CD4-positive, alpha-beta T cell treated with Interleukin-4 for 4 hours (primary cell): ENCODE data around the gene FGFBP1.

ENCODE experiments used
- DNase-seq: peaks from one replicate; pipeline ENCODE4 v3.0.0-alpha.2; 2020

FGFBP1 gene

DNA sequence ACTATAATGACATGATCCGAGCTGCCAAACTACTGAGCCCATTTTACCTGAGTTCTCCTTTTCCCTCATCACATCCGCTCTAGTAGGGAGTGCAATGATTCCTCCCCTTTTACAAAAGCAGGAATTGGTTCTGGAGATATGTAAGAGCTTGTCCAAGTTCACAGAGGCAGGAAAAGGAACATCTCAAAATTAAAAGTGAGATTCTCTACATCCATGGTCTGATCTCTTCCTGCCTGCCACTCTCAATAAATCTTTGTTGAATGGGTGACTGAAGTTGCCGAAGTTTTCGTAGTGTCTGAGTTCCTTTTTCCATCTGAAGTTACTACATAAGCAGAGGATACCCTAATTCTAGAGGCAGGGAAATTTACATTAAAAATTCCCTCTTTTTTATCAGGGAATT, at the start of gene FGFBP1:
Gene FGFBP1, minus strand, starts transcription at position 101 of the 400 bp plus-strand sequence. CDS start 2,108 bp downstream, outside the sequence.
- DNase-seq = no peak

DNA sequence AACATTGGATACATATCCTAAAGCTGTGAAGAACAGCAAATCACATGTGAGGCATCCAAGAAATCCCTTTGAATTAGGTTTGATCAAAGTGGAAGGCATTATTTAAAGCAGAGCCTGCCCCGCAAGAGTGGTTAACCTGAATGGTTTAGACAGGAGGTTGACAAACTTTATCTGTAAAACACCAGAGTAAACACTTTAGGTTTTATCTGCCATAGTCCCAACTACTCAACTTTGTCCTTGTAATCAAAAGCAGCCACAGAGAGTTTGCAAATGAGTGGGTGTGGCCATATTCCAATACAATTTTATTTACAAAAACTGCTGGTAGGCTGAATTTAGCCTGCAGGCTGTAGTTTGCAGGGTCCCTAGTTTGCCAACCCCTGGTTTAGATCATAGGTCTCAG, 49.7 kb upstream of the FGFBP1 start:
- DNase-seq = no peak

DNA sequence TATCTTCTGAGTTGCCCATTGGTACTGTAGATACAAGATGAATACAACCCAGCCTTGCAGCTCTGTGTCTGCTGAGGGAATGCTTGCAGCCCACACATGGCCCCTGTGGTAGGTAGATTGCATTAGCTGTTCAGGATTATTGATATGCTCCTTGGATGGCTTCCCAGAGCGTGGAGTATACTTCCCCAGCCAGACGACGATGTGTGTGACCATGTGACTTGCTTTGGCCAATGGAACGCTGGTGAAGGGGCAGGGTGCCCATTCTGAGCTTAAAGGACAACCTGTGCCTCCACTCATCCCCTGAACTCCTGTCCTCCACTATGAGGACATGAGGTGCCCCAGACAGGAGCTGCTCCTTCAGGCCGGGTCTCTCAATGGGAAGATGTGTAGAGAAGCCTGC, 48.4 kb upstream of the FGFBP1 start:
- no peak for DNase-seq

DNA sequence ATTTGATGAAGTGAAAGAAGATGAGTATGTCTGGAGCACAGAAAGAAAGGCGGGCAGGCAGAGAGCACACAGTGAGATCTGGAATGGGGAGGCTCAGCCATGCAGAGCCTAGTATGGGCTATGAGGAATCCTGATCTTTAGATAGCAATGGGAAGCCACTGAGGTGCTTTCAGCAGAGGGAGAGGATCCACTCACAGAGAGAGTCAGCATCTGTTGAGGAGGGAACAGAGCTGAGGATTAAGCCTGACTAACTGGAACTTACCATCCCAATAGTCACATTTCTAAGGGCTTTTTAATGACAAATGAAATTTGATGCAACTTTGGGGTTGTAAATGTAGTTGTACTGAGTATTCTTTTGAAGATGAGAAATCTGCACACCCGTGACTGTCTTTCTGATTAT, 45.1 kb upstream of the FGFBP1 start:
- DNase-seq = no peak

DNA sequence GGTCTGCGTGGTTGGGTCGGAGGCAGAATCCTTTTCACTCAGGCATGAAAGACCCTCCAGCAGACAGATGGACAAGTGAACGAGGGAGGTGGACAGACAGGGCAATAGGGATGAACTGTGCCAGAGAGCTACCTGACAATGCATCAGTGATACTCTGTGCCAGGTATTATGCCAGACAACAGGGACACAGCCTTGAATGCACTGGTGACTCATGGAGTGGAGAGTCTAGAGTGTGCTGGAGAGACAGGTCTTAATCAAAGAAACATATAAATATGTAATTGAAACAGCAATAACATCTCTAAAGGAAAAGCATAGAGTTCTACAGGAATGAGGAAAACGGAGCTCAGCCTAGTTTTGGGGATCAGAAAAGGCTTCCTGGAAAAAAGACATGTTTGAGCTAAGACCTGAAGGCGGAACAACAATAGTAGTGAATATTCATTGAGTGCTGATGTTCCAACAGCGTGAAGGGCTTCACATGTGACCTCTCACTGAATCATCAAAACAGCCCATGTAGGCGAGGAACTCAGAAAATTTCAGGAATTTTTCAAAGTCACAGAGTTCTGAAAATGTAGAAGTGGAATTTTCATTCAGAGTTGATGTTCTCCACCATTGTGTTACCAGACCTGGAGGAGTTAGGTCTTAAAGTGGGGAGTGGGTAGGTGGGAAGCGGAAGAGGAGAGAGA, 44.4 kb upstream of the FGFBP1 start:
- DNase-seq = no peak

DNA sequence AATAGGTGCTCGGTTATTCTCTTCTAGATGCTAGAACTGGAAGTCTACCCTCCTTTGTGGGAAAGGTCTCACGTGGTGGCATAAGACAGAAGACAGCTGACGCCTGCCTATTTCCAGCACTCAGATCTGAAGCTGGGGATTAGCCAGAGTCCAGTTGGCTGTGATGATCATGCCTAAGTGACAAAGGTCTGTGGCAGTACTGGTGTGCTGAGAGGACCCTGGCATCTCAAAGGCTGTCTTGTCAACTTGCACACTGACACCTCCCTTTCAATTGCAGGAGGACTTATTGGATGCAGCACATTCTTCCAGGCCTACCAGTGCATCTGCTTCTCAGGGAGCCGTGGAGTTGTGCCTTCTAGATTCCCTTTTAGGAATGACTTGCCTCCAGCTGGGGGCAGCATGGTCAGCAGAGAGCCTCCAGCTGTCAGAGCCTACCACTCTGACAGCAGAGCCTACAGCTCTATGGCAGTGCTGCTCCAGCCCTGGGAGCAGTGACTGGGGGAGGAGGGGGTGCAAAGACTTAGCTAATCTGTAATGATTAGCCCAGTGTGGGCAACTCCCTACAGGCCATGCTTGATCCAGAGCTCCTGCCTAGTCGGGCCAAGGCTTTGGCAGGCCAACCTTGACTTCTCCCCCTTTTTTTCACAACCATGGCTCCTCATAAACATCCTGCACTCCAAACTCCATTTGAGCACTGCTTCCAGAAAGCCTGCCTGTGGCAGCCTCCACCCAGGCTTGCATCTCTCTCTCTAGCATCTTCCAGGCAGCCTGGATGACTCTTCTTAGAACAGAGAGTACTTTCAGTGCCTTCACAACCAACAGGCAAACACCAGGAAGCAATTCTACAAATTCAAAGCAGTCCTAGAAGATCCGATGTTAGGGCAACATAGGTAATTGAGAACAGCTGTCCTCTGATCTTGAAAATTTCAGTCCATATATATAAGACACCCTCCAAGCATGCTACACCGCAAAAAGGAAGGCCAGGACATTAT, 38.2 kb upstream of the FGFBP1 start:
- no peak for DNase-seq

DNA sequence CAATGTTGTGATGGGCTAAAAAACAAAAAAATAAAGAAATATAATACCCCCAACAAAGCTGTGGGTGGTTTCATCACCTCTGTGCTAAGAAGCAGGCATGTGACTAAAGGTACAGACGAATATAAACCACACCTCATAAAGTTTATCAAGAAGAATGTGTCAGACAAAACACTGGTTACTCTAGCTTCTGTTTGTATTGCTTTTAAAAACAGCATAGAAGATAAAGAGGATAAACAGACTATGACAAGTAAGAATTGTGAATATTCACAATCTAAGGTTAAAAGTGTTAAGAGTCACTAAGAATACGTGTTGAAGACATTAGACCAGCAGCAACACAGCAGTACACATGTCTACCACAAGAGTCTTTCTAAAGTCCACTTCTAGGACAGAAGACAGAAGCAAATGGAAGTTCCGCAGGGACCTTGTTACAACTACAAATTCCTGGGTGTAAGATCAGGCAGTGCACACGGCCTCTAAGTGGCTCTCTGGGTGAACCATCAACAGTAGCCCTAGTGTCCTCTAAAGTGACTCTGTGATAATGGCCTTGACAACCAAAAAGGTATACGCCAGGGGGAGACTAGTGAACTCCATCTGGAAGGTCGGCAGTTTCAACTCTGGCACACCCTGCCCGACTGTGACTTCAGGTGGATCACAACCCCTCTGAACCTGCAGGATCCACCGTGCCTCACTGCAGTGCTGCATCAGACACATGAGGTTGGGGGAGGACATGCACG, 32.7 kb upstream of the FGFBP1 start:
- DNase-seq = peak; percentile 26

DNA sequence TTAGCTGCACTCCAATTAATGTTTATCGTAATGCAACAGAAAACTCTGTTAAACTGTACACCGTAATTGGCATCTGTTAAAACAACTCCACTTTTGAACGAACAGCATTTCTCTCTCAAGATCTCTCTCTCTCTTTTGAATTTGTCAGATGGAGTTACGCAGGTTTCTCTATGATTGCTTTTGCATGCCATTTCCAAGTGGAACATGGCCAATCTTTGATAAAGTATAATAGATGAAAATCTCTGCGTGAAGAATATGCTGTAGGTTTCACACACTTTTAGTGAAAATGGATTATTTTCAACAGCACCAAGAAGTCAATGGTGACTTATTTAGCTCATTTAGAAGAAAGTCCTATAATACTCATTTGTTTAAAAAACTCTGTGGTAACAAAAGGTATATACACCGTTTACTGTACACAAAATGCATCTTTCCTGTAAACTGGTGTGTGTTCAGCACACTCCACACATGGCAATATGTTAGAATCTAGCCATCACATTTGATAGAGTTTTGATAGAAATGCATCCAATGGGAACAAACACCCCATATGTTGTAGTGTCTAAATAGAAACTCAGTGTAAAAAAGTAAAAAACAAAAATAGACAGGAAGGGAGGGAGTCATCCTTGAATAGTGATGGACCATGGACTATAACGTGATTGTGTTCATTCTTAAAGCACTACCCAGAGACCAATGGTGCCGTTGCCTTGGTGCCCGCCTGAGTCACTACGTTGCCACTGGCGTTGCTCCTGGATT, 30.2 kb upstream of the FGFBP1 start:
- DNase-seq = no peak

DNA sequence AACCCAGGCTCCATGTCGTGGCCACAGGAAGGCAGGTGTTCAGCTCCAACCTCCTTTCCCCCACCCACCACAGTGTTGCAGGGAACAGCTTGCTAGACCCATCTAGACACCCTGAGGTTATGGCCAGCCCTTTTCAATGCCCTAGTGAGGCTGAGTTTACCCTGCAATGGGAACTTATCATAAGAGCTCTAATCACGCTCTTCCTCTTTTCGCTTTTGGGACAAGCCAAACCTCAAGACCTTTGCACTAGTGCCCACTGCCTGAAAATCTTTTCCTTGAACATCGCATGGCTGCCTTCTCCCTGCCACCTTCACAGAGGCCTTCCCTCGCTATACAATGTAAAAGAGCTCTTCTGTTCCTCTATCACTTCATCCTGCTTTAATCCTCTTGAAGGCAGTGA, 26.8 kb upstream of the FGFBP1 start:
- DNase-seq = no peak

DNA sequence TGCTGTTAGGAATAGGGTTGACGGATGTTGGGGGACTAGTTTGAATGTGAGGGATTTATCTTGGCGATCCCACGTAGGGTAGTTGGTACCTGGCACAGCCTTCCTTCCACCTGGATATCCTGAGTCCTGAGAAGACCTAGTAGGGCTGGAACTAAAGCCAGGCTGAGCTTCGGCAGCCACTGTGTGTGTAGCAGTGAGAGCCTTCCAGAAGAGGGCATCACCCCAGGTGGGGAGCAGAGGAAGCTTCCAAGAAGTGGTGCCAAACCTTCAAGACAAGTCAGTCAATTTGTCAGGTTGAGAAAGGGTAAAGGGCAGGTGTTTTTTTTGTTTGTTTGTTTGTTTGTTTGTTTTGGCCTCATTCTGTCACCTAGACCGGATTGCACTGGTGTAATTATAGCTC, 25.6 kb upstream of the FGFBP1 start:
- no peak for DNase-seq

DNA sequence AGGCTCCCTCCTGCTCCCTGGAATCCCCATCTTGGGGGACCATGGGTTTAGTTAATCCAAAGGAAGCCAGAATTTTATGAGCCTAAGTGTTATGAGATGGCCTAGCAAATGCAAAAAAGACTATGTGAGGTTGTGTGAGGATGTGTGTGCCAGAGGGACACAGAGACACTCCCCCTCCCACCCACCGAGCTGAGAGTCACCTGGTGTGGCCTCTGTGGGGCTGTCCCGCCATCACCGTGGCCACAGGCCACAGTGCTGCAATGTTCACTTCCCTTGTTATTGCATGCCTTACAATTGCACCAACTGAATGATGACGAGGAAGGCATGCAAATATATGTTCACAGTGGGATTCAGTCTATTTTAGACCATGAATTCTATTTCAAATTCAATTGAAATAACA, 25.0 kb upstream of the FGFBP1 start:
- DNase-seq = peak; percentile 47

DNA sequence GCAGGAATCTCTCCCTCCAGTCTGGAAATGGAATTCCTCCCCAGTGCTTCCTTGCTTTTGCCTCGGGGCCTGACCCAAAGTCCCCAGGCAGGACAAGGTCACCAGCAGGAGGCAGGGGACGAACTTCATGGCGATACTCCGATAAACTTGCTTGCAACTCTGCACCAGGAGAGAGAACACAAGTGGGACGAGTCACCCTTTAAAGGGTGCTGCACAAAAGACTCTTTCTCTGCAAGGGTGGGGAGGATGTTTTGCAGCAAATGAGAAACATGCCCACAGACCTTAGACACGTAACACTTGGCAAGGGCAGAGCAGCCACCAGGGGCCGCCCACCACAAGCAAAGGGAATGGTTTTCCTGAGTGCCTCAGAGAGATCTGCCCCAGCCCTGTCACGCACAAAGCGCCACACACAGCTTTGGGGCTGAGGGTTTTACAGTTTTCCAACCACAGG, 24.5 kb upstream of the FGFBP1 start, which contains the start of gene FGFBP2:
Gene FGFBP2, minus strand, starts transcription at position 175 of the 451 bp plus-strand sequence. Its CDS starts 46 bp downstream, at position 129.
- peak; percentile 68 for DNase-seq

DNA sequence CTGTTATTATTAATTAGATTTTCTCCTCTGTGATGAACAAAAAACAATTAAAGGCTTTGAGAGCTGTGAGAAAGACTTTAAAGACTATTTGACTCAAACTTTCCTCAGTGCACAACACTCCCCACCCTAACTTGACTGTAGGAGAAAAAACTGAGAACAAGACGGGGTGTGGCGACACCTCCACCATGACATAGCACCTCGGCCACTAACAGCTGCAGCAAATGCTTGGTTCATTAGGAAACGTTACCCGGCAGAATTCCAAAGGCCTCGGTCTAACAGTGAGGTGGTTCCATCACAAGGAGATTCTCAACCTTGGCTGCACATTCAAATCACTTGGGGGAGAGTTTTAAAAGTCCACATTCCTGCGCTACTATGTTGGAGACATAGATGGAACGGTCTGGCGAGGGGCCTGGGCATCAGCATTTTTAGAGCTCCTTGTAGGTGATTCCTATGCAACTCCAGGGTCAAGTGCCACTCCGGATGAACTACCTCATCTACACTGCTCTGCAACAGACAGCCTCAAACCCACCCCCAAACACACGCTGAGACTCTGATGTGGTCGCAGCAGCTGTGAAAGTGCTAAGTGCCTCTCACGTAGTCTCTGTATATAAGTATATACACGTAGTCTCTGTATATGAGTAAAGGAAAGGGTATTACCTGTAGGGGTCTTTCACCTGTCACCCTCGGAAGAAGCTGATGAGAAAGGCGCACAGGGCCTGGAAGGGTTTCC, 23.4 kb upstream of the FGFBP1 start:
- peak; percentile 61 for DNase-seq

DNA sequence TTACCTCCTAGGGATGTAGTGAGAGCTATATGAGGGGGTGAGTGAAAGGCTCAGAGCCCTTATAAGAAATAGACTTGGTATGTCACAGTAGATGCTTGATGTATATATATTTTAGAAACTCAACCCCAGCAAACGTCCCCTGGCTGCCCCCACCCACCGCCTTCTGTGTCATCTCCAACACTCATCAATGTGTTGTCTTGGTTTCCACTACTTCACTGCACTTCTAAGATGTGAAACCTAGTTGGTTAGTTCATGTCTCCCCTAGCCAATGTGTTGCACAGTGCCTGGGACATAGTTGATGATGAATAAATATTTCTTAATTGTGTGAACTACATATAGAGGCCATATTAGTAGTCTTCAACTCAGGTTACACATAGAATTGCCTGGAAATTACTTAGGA, 20.0 kb upstream of the FGFBP1 start:
- peak; percentile 14 for DNase-seq

DNA sequence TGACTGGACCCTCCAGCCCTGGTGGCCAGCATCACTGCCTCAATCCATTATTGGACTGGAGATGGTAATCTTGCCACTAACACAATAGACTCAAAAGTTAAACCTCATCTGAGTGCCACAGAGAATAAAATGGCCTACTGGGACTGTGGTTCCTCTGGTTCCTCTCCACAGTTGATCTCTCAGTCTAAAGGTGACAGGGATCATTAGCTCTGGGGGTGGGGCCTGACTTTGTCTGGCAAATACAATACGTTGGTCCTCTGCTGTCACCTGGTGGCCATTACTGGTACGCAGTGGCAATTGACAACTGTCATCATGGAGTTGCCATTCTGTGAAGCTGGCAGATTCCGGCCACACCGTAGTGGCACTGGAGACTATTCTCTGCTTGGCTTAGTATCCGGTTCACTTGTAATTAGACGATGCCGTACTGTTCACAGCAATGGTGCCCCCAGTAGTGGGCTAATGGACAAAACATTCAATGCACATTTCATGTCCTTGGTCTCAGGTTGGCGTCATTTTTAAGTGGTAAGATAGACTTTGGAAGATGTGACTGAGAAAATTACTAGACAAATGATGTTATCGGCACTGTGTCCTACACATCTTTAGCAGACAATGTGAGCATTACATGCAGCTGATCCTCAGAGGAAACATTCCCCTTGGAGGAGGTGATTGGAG, 17.8 kb upstream of the FGFBP1 start:
- peak; percentile 71 for DNase-seq

DNA sequence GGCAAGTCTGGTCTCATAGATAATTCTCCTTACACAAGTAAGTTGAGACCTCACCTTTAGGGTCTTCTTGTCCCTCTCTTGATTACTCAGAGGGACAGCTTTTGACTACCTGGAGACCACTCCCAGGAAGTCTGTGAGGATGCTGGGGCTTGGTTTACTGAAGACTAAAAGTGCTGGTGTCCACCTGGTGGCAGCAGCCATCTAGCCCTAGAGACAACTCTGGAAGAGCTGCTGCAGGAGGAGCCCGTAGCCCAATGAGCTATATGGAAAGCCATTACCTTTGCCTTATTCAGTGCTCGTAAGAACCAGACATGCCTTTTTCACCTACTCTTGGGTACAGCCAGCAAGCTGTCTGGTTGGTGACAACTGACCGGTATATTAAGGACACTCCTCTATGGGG, 17.1 kb upstream of the FGFBP1 start:
- DNase-seq = no peak

DNA sequence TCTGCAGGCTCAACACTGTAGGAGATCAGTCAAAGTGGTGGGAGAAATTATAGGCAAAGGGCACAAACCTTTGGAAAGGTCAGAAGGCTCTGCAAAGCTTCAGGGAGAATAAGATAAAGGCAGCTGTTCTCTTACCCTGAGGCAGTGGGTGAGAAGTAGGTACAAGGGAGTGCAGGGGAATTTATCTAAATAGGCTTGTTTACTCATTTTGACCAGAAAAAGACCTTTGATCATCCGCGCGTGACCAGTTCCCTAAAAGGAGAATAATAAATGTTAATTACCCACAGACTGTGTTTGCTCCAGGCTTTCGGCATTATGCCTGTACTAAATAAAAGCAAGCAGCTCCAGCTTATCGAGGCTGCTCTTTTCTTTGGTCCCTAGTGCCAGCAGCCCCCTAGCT, 15.1 kb upstream of the FGFBP1 start:
- DNase-seq = no peak

DNA sequence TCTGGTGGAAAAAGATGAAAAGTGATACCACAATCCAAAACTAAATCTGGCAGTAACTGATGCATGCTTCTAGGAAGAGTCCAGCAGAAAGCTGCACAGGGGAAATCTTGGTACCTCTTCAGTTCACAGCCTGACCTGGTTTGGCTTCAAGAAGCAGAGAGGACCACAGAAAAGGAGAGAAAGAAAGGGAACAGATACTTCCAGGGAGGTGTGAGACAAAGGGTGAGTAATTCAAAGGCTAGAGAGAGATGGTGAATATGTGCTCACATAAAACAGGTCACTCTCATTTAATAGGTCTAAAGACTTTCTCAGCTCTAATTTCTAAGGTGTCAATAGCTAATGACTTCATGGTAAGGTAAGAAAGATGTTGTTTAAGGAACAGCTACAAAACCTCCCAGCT, 13.2 kb upstream of the FGFBP1 start:
- DNase-seq = no peak

DNA sequence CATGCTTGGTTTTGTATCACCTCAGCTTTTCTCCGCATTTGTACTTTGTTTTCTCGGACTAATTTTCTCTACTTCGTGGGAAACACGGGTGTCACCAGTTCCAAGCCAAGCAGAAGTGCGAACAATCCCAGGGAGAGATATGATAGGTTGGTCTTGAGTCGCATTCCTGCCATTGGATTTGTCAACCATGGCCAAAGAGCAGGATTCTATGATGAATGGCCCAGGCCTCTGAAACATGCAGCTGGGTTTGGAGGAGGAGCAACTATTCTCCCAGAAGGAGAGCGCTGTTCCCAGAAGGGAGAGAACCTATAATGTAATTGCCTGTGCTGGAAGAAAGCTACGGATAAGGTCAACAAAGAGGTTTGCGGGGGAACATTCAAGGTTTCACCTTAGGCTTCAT, 10.3 kb upstream of the FGFBP1 start:
- no peak for DNase-seq

DNA sequence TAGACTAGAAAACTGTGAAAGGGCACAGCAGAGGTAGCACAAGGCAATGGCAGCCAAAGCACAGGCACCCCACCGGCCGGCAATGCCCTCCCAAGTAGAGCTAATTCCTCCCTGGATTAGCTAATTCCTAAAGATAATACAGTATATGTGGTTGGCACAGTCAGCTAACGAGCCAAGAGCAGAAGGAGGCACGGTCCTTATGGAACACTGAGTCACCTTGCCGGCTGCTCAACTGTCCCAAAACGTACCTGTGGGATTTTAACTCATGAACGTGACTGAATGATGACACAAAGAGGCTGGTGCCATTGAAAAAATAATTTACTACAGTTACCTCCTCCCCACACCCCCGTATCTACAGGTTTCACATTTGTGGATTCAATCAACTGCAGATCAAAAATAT, 9.1 kb upstream of the FGFBP1 start:
- DNase-seq = no peak

DNA sequence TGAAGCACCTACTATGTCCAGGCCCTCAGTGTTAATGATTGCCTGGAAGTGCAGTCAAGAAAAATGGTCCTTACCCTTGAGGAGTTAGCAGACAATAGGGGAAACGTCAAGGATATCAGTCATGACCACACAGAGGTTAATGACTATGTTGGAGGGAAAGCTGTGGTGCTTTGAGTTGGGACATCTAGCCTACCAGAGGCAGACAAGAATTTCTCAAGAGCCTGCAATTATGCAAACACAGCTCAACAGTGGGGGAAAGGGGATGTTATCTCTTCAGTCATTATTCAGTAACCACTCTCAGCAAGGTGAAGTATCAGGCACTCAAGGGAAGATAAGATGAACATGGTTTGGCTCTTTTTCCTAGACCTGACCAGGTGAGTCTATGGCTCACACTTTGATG, 7.0 kb upstream of the FGFBP1 start:
- DNase-seq = no peak
